ENCODE results near the gene GOLIM4.

Gene GOLIM4

GRCh38 chr3:168088106-168088720 is 7.5 kb downstream of the GOLIM4 start (continued):
- TF ChIP-seq PATZ1 (CRISPR knock-in tag; IDR thresholded peaks at IDR 0.05; ENCODE audit: borderline replicate concordance) (no peak), ZNF70 (CRISPR knock-in tag; IDR thresholded peaks at IDR 0.05) (no peak), SNAI2 (CRISPR knock-in tag; IDR thresholded peaks at IDR 0.05) (no peak), ZFP30 (CRISPR knock-in tag; IDR thresholded peaks at IDR 0.05) (no peak), ZNF8 (CRISPR knock-in tag; IDR thresholded peaks at IDR 0.05) (no peak), TCF4 (CRISPR knock-in tag; IDR thresholded peaks at IDR 0.05; ENCODE audit: borderline replicate concordance) (no peak), ZFP3 (CRISPR knock-in tag; IDR thresholded peaks at IDR 0.05) (no peak), CREB5 (CRISPR knock-in tag; IDR thresholded peaks at IDR 0.05; ENCODE audit: low read depth) (no peak), RARB (CRISPR knock-in tag; IDR thresholded peaks at IDR 0.05) (no peak)

GRCh38 chr3:168087539-168087938 is 8.2 kb downstream of the GOLIM4 start:
- TF ChIP-seq ZNF8 (CRISPR knock-in tag; IDR thresholded peaks at IDR 0.05) (no peak), ARNTL (CRISPR knock-in tag; IDR thresholded peaks at IDR 0.05; ENCODE audit: borderline replicate concordance, low read depth) (no peak), TCF4 (CRISPR knock-in tag; IDR thresholded peaks at IDR 0.05; ENCODE audit: borderline replicate concordance) (no peak), CSRNP3 (CRISPR knock-in tag; IDR thresholded peaks at IDR 0.05) (no peak), ZNF565 (CRISPR knock-in tag; conservative IDR thresholded peaks at IDR 0.05; ENCODE audit: low read depth) (no peak), BACH2 (CRISPR knock-in tag; IDR thresholded peaks at IDR 0.05; ENCODE audit: borderline replicate concordance) (no peak), ZFP30 (CRISPR knock-in tag; IDR thresholded peaks at IDR 0.05) (no peak), TOX (CRISPR knock-in tag; IDR thresholded peaks at IDR 0.05; ENCODE audit: borderline replicate concordance) (no peak), ISL1 (CRISPR knock-in tag; IDR thresholded peaks at IDR 0.05) (no peak), ZC3H10 (CRISPR knock-in tag; IDR thresholded peaks at IDR 0.05) (no peak), CREB5 (CRISPR knock-in tag; IDR thresholded peaks at IDR 0.05; ENCODE audit: low read depth) (no peak), RARB (CRISPR knock-in tag; IDR thresholded peaks at IDR 0.05) (no peak), PPARA (CRISPR knock-in tag; IDR thresholded peaks at IDR 0.05; ENCODE audit: borderline replicate concordance) (no peak), OSR1 (CRISPR knock-in tag; IDR thresholded peaks at IDR 0.05) (no peak)
- no peak for ATAC-seq

GRCh38 chr3:168086541-168087260 is 9.0 kb downstream of the GOLIM4 start:
- no peak for TF ChIP-seq ZFP3 (CRISPR knock-in tag; IDR thresholded peaks at IDR 0.05)
- TF ChIP-seq ARNTL (CRISPR knock-in tag; IDR thresholded peaks at IDR 0.05; ENCODE audit: borderline replicate concordance, low read depth) = no peak
- no peak for TF ChIP-seq CREB5 (CRISPR knock-in tag; IDR thresholded peaks at IDR 0.05; ENCODE audit: low read depth)
- TF ChIP-seq ZNF70 (CRISPR knock-in tag; IDR thresholded peaks at IDR 0.05) = no peak
- TF ChIP-seq ESRRG (CRISPR knock-in tag; IDR thresholded peaks at IDR 0.05) = no peak
- no peak for TF ChIP-seq BACH2 (CRISPR knock-in tag; IDR thresholded peaks at IDR 0.05; ENCODE audit: borderline replicate concordance)
- no peak for TF ChIP-seq ZC3H10 (CRISPR knock-in tag; IDR thresholded peaks at IDR 0.05)
- no peak for ATAC-seq

Measured in SK-N-SH treated with all-trans-retinoic acid at 6 μM for 48 hours (cell line).